ENCODE data around the gene C1orf50. TPM values are rescaled to one million over a fixed set of nuclear protein-coding genes. Genes with fewer than 3 reads are reported as not detected.
A peak's percentile ranks its signal among the peaks of the same experiment; 100 is the strongest.

The C1orf50 gene
- total and polyA plus RNA-seq, 8 donors: 1.6 to 3.5 (median 2.6) TPM

DNA sequence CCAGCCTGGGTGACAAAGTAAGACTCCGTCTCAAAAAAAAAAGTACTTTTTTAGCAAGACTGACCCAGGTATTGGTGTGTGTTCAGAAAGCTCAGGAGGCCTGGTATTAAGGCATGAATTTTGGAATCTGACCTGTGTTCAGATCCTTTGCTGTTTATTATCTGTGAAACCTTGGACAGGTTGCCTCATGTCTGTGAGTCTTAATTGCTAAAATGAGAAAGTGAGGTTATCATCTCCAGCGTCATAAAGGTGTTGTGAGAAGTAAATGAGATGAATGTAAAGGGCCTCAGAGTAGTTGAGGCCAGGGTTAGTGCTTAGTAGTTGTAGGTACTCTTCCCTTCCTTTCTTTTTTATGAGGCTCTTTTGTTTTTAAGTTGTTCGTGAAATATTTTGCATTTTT is 2.8 kb downstream of the C1orf50 start:
- Histone ChIP-seq H3K4me1 (peaks cover 0 to 18% (median 11%) of the 10 kb centered on the region in 3 donors), H3K4me3 (no peak overlapping the region), H3K9me3 (no peaks in the 10 kb centered on the region), H3K27ac (no peak overlapping the region), H3K36me3 (peaks cover 0 to 10% (median 3%) of the 10 kb centered on the region in 3 donors), H3K27me3 (no peaks in the 10 kb centered on the region)
- intact Hi-C loops (cut with DNase I): no loop called here
- ATAC-seq: no peak
- TF ChIP-seq CTCF (IDR thresholded peaks at IDR 0.05): no peak
- DNase-seq: no peak
- no peak for FAIRE-seq
- 92 to 95% methylated on average over 3 of the region's 3 CpGs for whole genome bisulfite sequencing, 2 donors

- Histone ChIP-seq H3K4me3 (no peak overlapping the region), H3K27ac (no peak overlapping the region), H3K9me3 (no peaks in the 10 kb centered on the region), H3K4me1 (peaks cover 0 to 3% (median 0%) of the 10 kb centered on the region in 3 donors), H3K36me3 (peaks cover 0 to 40% (median 7%) of the 10 kb centered on the region in 3 donors), H3K27me3 (no peaks in the 10 kb centered on the region)
- 50 to 69% methylated on average over 2 of the region's 2 CpGs for WGBS, 2 donors
- no peak for FAIRE-seq
- intact Hi-C loops (cut with DNase I): no loop called here
- no peak for TF ChIP-seq CTCF (IDR thresholded peaks at IDR 0.05)
- no peak for ATAC-seq
- DNase-seq: no peak
Measured at GRCh38 chr1:42773420-42773819, 6.4 kb downstream of the C1orf50 start.

- DNase-seq (no peak), FAIRE-seq (no peak), ATAC-seq (no peak)
- TF ChIP-seq CTCF (IDR thresholded peaks at IDR 0.05): no peak
- Histone ChIP-seq H3K4me1 (no peaks in the 10 kb centered on the region), H3K36me3 (peaks cover 0 to 40% (median 7%) of the 10 kb centered on the region in 3 donors), H3K27ac (no peak overlapping the region), H3K4me3 (no peak overlapping the region), H3K9me3 (no peaks in the 10 kb centered on the region), H3K27me3 (no peaks in the 10 kb centered on the region)
- 84 to 89% methylated on average over 5 of the region's 5 CpGs for WGBS, 2 donors
- intact Hi-C loops (cut with DNase I): no loop called here
Measured at GRCh38 chr1:42774928-42775526, 8.0 kb downstream of the C1orf50 start.

DNA sequence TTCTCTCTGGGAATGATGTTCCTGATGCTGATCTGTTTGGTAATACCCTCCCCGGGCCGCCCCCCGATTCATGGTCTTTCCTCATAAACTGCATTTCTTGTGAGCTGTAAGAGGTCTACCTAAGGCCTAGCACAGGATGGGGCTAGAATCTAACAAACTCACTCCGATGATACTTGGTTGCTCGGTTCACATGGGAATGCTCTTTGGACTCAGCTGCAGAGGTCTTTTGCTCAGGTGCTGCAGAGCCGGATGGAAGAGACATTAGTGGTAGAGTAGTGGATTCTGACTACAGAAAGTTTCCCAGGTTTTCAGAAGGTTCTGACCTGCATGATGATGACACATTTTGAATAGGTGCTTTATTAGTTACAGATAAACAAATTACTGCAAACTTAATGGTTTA is 9.5 kb downstream of the C1orf50 start:
- Histone ChIP-seq H3K9me3 (no peaks in the 10 kb centered on the region), H3K36me3 (peaks cover 0 to 40% (median 7%) of the 10 kb centered on the region in 3 donors), H3K27ac (no peak overlapping the region), H3K27me3 (no peaks in the 10 kb centered on the region), H3K4me1 (no peaks in the 10 kb centered on the region), H3K4me3 (no peak overlapping the region)
- ATAC-seq (no peak), FAIRE-seq (no peak), DNase-seq (no peak)
- TF ChIP-seq CTCF (IDR thresholded peaks at IDR 0.05): no peak
- 97% methylated on average over 6 of the region's 6 CpGs for WGBS, 2 donors
- intact Hi-C loops (cut with DNase I): no loop called here

- H3K27me3 ChIP-seq: no peaks in the 10 kb centered on the region
- H3K27ac ChIP-seq: no peak overlapping the region
- peak in 2 of 4 donors; percentile 18 to 34 for TF ChIP-seq CTCF (IDR thresholded peaks at IDR 0.05)
- peak in 3 of 4 donors; percentile 63 to 77 (median 75) for ATAC-seq
- DNase-seq: no peak
- peaks cover 0 to 40% (median 7%) of the 10 kb centered on the region in 3 donors for H3K36me3 ChIP-seq
- H3K4me1 ChIP-seq: no peaks in the 10 kb centered on the region
- H3K4me3 ChIP-seq: no peak overlapping the region
- intact Hi-C loops (cut with DNase I): no loop called here
- no peak for FAIRE-seq
- H3K9me3 ChIP-seq: no peaks in the 10 kb centered on the region
Measured at GRCh38 chr1:42777852-42778251, 10.8 kb downstream of the C1orf50 start.

Data from pancreas (tissue), 10 donors.